DMS53 treated with DMSO at 0.1 percent for 48 hours (cell line): ENCODE results near the gene PLXNA2.

ENCODE experiments used
- DNase-seq: peaks from one replicate; lab custom pipeline; 2025; ENCODE audit not compliant: unreplicated experiment; lab: John Stamatoyannopoulos, UW

Gene PLXNA2

DNA sequence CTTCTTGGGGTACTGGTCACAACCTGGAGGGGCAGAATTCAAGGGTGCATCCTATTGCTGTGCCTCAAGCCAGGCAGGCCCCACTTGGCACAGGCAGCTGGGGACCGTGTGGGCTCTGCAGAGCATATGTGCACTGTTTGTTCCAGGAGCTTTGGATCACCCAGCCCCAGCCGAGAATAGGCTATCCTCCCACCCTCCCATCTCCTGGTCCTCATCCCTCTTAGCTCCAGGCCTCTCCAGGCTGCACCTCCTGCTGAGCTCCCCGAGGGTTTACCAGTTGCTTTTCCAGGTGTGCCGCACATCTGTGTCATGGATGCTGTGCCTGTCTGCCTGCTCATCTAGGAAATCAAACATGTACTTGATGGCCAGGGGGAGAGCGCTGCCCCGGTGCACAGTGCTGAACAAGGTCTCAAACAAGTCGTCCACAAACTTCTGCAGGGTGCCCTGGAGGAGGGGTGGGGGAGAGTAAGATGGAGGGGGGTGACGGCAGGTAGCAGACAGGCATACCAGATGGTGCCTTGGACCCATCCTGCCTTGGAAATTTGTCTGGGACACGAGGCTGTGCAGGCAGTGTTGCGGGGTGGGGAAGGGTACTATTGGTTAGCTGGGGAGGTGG, 212.8 kb downstream of the PLXNA2 start:
- DNase-seq, result no peak

- DNase-seq, result no peak
Measured at GRCh38 chr1:208030288-208031091, 213.7 kb downstream of the PLXNA2 start.

DNA sequence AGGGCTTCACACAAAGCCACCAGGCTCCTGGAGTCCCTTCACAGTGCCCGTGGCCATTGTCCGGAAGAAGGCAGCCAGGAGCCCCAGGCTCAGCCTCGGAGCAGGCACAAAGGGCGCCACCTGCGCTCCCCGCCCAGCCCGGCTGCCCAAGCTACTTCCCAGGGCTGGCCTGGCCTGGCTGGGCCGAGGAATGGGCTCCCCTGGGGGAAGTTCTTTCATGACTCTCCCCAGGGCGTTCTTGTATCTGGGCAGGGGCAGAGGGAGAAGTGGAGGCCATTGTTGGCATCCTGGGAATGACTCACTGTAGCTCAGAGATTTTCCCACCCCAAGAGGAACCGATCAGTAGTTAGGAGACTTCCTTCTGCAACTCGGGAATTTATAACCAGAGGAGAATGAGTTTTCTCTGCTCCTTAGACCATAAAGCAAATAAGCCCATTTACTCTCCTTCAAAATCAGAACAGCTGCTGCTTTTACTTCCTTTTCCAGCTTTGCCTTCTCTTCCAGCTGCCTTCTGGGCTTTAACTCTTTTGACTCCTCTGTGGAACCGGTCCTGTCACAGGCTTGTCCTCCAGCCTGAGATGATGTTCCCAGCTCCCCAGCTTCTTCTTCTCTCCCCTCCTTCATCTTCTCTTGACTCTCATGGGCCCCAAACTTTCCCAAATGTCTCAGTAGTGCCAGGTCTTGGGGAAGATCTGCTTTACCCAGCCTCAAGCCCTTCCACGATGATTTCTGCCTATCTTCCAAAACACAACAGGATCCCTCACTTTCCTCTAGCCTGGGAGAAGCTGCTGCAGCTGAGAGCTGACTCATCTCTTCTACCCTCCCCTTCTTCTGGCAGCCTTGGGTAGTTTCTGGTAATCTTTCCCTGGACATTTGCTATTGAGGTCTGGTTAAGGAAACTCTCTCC, 214.6 kb downstream of the PLXNA2 start:
- DNase-seq, result no peak

DNA sequence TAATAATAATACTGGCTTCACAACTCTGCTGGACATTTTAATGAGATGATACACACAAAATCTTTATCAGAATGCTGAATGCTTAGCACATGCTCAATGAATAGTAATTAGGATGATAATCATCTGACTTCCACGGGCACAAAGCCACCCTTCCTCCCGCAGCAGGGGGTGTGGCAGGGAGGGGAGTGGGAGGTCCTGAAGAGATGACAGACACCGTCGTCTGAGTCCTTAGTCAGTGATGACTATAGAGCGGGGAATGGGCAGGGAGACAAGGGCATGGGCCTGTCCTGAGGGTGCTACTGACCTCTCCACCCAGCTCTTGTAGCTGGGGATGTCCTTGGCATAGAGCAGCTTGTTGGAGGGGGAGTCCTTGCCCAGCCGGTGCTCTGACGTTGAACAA, 215.7 kb downstream of the PLXNA2 start:
- DNase-seq, result no peak

DNA sequence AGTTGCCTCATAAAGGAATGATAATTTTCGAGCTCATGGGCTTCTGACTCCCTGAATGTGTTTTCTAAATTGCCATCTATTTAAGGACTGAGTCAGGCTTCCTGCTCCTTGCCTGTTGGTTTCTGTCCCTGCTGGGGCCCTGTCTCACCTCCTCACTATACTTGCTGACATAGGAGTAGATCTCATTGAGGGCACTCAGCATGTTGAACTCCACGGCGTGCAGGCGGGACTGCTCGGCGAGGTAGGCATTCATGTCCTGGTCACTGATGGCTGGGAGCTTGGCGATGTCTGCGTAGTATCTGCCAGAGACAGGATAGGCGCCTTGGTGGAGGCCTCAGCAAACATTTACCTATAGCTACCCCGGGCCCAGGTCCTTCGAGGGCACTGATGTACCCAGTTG, 216.3 kb downstream of the PLXNA2 start:
- no peak for DNase-seq

- DNase-seq, result no peak
Measured at GRCh38 chr1:208026880-208027438, 217.2 kb downstream of the PLXNA2 start.

GRCh38 chr1:208025031-208025430, 219.2 kb downstream of the PLXNA2 start:
- no peak for DNase-seq

DNA sequence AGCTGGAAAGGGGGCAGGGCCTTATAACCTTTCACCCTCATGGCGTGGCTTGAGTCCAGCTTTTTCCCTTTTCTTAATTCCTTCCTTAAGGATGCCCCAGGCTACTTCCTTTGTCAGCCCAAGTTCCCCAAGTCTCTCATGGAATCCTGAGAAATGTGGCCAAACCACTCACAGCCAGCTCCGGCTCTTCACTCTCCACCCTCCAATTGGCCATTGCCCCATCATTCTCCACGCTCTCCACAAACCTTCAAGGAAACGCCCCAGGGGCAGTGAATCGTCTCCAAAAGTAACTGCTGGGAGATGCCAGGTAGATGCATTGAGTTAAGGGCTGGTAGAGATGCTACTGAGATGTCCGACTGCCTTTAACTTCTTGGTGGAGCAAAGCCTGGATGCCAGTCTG, 219.8 kb downstream of the PLXNA2 start:
- DNase-seq, result no peak

- DNase-seq, result no peak
Measured at GRCh38 chr1:208019257-208019656, 224.9 kb downstream of the PLXNA2 start.

DNA sequence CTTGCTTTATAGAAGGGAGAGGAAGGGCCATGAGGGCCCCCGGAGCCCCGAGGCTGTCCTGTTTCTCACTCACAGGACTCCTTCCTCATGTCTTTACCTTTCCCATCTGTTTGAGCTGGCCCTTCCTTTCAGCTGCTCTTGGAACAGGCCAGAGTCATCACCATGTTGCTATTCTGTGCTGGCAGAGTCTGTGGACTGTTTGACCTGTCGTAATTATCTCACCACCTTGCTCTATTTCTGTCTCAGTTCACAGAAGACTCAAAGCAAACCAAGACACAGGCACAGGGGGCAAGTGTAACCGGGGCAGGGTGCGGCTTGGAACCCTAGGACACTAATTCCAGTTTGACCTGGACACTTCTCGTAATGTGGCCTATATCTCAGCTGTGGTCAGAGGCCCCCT, 228.9 kb downstream of the PLXNA2 start:
- DNase-seq, result no peak

- DNase-seq, result no peak
Measured at GRCh38 chr1:208013210-208013609, 231.0 kb downstream of the PLXNA2 start.

- DNase-seq, result no peak
Measured at GRCh38 chr1:208012721-208013120, 231.5 kb downstream of the PLXNA2 start.

DNA sequence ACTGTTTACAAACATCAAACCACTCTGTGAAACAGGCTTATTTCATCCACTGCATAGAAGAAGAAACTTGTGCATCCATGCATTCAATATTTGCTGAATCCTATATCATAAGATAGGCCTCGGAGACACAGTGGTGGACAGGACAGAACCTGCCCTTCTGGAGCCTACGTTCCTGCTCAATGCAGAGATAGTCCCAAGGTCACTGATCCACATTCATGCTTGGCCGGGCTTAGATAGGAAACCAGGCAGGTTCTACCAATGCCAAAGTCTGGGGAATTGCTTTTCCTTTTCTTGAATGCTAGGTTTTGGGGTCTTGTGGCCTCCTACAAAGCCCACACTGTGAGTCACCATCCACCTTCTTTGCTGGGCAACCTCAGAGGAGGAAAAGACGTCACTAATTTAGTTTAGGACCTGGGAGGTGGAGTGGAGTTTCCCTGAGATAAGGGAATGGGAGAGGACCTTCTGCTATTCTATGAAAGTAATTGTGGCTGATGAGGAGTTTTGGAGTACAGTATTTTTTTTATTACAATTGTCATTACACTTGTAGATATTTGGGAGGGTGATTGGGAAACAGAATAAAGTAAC, 233.6 kb downstream of the PLXNA2 start:
- no peak for DNase-seq

DNA sequence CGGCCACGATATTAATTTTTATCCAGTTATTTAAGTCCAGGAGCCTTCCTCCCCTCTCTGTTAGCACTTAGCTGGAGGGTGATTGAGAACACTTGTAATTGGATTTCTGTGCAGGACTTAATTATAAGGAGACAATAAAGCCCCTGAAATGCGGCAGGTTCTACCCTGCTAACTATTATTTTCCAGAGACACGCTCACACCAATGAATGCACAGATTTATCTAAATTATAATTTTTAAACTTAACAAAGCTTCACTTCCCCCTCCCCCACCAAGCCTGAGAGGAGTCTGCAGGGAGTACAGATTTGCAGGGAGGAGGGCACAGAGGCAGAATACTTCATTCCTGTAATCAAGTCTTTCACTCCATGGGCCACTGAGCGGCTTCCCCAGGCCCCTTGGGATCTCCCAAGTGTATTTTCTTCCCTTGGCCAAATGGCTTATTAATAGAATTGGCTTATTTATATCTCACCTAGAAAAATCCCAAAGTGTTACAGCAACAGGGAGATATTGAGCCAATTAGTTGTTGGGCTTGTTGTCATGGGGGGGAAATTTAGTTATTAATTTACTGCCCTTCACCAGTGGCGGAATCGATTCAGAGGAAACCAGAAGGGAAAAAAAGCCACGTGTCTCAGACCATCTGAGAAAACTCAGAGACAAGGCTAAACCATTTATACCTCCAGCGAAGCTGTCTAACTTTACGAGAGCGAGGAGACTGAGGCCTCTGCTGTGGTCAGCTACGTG, 234.3 kb downstream of the PLXNA2 start:
- DNase-seq, result no peak

GRCh38 chr1:208009303-208009702, 234.9 kb downstream of the PLXNA2 start:
- no peak for DNase-seq

DNA sequence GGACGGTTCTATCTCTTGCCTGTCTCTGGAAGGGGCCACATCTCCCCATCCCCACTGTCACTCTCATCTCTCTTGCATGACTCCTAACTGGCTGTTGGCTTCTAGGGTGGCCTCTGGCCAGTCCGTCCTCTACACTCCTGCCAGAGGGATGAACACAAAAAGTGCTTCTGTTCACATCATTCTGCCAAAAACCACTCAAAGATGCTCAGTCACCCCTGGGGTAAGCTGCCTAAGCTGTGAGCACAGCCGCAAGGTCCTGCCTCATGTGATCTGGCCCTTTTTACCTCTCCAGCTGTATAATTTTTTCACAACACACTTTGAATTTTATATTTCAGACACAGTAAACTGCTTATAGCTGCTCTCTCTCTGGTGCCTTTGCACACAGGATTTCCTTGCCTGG, 235.7 kb downstream of the PLXNA2 start:
- no peak for DNase-seq

DNA sequence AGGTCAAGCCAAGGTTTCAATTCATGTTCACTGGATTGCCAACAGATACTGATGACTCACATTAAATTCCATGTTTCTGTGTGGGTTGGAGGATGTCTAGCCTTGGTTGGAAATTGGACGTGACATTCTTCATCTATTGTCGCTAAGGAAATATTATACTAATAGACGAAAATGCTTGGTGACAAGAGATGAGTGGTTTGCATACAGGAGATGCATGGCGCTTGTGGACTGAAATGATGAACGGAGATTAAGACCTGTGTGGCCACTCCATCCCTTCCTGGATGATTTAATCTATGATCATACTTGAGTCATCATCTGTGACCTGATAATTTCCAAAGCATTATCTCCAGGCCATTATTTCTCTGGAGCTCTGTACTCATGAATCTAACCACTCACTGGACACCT, 236.2 kb downstream of the PLXNA2 start:
- no peak for DNase-seq

DNA sequence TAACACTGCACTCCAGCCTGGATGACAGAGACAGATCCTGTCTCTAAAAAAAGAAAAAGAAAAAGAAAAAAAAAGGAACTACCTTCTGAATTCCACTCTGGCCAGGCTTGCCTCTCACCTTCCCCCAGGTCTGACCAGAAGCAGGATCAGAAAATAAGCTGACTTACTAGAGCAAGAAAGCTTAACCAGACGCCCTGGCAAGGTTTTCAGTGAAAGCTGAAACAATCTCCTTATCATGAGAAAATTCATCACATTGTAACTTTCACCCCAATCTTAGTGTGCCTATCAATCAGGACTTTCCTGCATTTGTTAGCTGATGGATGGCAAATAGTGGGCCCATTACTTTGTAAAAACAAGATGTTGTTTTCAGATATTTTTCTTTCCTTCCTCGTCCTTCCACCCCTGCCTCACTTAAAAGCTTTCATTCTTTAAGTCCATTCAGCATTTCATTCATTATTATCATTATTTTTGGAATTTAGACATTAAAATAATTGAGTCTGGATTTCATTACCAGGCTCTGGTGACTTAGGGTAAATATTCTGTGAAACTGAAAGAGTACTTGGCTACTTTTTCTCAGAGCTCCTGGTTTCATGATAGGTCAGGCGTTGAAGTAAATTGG, 236.8 kb downstream of the PLXNA2 start:
- no peak for DNase-seq

DNA sequence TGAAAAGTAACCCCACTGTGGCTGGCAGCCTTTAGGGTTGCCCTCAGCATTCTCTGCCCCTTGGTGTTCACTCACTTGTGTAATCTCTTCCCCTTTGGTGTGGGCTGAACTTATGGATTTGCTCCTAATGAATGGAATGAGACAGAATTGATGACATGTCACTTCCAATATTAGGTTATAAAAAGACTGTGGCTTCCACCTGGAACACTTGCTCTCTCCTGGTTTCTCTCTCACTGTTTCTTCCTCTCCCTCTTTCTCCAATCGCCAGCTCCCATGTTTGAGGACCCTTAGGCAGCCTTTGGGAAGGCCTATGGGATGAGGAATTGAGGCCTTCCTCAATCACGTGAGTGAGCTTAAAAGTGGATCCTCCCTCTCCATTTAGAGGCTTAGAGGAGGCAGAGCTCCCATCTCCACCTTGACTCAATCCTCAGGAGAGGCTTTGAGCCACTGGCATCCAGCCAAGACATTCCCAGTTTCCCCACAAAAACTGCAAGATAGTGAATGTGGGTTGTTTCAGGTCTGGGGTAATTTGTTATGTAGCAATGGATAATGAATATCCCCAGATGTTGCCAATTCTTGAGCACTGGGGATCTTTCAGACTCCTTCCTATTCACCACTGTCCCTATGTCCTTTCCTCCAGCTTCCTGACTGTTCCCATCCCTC, 237.8 kb downstream of the PLXNA2 start:
- no peak for DNase-seq
